Prostate gland (tissue), 2 donors: ENCODE data around the gene ADD1.

Experiments used
- CTCF ChIP-seq, 4 experiments: fragments of 200-600 bp in 2 of 4; fragments of 450-650 bp in 2 of 4; sonication (generic) in 2 of 4; IDR thresholded peaks; 1 replicate in 3 of 4; 2 replicates in 1 of 4; pipeline ENCODE4 v1.5.1; 2016 to 2019; ENCODE audit warnings: antibody characterized with exemption in 4 of 4, mild to moderate bottlenecking in 2 of 4, moderate library complexity in 2 of 4
- POLR2A ChIP-seq: fragments of 450-650 bp; IDR thresholded peaks from one replicate; pipeline ENCODE4 v1.6.1; 2016; ENCODE audit warnings: antibody characterized with exemption, mild to moderate bottlenecking
- POLR2AphosphoS5 ChIP-seq: sonication (generic); formaldehyde crosslinking; IDR thresholded peaks from one replicate; pipeline ENCODE4 v1.6.1; 2017; ENCODE audit warnings: antibody characterized with exemption

- TF ChIP-seq CTCF (IDR thresholded peaks at IDR 0.05): no peak
- no peak for TF ChIP-seq POLR2AphosphoS5
- no peak for TF ChIP-seq POLR2A
These were observed 58.5 kb downstream of the ADD1 start for GRCh38 chr4:2902126-2902525.
